ENCODE results near the gene SLC25A25.
"Not testable (repeated sequence)": the region's sequence is repeated elsewhere in the genome, so short reads cannot be mapped to it uniquely, and the experiment has no call there.

The SLC25A25 gene

DNA sequence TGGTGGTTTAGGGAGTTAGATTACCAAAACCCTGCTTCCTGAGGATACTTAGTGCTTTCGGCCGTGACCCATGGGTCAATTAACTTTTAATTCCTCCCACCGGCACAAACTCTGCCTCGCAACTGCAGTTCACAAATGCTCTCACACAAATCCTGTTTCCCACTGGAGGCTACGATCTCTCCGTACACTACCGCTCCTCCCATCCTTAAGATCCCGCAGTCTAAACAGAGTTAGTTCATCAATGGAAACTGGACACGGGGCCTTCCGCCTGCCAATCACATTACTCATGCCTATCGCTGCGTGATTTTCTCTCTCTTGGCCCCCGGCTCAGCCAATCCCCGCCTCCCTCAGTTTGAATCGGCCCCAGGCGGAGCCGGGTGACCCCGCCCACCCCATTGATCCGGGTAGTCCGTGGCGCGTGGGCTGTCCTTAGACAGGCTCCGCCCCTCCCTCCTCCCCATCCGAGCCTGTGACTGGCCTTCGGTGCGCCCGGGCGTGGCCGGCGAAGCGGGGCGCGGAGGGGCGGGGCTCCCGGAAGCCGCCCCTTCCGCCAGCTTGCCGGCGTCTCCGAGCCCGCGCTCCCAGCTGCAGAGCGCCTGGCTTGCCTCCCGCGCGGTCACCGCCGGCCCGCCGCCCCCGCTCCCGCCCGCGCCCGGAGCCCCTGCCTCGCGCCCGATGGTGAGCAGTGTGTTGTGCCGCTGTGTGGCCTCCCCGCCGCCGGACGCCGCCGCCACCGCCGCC is at the start of gene SLC25A25:
Gene SLC25A25, plus strand, starts transcription at position 588 of the 741 bp plus-strand sequence. Its CDS starts 88 bp downstream, at position 676.
- peak; percentile 100 for DNase-seq

DNA sequence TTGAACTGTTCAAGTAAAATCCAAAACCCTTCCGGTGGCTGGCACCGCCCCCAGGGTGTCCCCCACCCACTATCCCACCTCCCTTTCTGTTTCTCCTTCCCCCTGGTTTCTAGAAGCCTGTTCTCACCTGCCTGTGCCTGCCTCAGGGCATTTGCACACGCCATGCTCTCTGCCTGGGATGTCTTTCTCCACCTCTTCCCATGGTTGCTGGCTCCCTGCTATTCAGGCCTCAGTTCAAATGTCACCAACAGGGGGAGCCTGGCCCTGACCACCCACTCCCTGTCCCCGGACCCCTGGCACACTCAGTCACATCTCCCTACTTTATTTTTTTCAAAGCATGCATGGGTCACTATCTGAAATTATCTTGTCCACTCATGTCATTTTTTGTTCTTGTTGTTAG is 47.3 kb upstream of the SLC25A25 start:
- no peak for DNase-seq

DNA sequence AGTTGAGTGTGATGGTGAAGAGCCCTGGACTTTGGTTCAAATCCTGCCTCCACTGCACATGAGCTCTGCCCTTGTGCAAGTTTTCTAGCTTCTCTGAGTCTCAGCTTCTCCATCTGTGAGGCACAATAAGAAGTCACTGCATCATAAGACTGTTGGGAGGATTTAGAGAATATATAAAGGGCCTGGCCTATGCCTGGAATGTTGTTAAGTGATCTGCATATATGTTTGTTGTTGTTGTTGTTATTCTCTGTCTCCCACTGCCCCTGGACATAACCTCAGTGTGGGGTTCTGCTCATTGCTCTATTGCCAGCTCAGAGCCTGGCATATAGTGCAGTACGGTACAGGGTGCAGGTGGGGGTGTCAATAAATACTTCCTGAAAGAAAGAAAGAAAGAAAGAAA is 46.9 kb upstream of the SLC25A25 start:
- no peak for DNase-seq

DNA sequence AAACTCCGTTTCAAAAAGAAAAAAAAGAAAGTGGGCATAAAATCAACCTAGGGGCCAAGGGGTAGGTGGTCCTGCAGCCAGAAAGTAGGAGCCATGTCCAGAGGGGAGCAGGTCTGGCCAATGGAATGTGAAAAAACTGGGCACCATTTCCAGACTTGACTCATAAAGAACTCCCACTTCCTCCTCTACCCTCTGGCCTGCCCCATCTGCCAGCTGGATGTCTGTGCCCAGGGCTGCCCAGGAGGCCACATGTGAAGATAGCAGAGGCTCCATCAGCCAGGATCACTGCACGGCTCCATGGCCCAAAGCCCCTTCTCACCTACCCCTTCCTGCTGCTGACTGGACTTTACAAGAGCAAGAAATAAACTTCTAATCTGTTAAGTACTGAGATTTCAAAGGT is 45.1 kb upstream of the SLC25A25 start:
- no peak for DNase-seq

DNA sequence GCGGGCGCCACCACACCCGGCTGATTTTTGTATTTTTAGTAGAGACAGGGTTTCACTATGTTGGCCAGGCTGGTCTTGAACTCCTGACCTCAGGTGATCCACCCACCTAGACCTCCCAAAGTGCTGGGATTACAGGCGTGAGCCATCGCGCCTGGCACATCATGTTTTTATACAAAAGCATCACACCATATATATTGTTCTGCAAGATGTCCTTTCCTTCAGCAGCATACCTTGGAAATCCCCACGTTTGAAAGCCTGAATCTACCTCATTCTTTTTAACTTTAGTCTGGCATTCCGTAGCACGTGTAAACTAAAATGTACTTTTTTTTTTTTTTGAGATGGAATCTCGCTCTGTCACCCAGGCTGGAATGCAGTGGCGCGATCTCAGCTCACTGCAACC is 44.4 kb upstream of the SLC25A25 start:
- DNase-seq, result not testable (repeated sequence)

DNA sequence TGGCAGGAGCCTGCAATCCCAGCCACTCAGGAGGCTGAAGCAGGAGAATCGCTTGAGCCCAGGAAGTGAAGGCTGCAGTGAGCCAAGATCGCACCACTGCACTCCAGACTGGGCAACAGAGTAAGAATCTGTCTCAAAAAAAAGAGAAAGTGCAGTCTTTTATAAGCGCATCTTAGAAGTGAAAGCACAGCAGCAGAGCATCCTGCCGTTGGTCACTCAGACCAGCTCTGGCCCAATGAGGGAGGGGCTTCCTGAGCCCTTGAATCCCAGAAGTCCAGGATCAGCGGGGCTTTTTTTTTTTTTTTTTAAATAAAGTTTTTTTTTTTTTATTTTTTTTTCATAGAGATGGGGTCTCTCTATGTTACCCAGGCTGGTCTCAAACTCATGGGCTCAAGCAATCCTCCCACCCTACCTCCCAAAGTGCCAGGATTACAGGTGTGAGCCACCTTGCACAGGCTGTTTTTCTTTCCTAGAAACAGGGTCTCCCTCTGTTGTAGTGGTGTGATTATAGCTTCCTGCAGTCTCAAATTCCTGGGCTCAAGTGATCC is 43.2 kb upstream of the SLC25A25 start:
- no peak for DNase-seq

DNA sequence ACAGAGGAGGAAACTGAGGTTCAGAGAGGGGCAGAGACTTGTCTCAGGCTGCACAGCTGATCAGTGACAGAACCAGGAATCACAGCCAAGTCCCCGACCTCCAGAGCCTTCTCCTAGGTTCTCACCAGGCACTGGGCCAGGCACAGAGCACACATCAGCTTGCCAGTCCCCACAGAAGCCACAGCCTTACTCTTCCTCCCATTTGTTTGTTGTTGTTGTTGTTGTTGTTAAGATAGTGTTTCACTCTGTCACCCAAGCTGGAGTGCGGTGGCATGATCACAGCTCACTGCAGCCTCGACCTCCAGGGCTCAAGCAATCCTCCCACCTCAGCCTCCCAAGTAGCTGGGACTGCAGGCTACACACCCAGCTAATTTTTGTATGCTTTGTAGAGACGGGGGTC is 42.3 kb upstream of the SLC25A25 start:
- DNase-seq, result no peak

DNA sequence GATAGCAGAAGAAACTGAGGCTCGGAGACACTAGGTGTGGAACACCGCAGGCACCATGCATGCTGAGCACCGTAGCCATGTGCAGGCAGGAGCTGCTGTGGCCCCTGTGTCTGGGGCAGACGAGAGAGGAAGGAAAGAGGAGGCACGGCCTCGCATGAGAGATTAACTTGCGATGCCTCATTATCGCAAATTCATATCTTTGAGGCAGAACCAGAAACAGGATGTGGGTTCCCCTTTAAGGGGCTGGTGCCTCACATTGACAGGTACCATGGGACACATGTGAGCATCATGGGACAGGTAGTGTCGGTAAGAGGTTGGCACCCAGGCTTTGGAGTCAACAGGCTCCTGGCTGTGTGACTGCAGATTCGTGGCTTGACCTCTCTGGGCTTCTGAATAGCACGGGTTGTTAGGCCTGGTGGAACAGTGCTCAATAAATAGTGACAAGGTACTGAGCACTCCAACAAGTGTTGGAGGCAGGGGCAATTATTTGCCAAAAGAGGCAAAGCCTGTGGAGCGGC is 41.7 kb upstream of the SLC25A25 start:
- peak; percentile 74 for DNase-seq

DNA sequence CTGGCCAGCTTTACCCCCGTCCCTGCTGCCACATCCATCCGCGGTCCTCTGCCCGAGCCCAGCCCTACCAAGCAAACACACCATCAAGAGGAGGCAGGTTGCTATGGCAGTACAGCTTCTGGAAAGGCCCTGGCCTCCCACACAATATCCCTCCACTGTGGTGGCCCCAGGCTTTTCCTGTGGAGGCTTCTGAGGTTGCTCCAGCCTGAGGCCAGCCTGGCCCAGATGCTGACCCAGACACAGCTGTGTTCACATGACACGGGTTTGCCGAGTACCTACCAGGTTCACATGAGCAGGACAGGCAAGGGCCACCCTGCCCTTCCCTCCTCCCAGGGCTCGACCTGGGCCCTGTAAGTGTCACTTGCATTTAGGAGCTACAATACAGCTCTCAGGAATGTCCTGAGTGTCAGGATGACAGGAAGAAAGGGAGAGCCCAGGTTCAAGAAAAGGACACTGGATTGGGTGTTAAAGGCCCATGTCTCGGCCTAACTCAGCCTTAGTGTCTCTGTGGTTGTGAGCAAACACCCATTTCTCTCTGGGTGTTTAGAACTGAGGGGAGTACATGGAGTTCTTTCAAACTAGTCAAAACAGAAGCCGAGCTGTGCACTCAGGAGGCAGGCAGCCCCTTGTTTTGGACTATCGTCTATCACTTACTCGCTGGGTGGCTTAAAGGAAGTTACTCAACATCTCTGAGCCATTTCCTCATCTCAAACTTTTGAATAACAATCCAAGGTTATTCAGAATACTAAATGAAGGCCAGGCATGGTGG is 41.1 kb upstream of the SLC25A25 start:
- DNase-seq, result peak; percentile 65

DNA sequence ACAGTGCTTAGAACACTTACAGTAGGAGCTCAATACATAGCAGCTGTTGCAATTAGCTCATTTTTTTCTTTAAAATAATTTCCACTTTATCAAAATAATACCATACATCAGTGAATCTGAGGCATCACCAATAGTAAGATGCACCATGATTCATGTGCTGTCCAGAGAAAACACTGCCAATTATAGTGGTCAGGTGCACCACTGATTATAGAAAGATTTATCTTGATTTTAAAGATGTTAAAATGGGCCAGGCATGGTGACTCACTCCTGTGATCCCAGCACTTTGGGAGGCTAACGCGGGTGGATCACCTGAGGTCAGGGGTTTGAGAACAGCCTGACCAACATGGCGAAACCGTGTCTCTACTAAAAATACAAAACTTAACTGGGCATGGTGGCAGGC is 40.3 kb upstream of the SLC25A25 start:
- DNase-seq, result no peak

DNA sequence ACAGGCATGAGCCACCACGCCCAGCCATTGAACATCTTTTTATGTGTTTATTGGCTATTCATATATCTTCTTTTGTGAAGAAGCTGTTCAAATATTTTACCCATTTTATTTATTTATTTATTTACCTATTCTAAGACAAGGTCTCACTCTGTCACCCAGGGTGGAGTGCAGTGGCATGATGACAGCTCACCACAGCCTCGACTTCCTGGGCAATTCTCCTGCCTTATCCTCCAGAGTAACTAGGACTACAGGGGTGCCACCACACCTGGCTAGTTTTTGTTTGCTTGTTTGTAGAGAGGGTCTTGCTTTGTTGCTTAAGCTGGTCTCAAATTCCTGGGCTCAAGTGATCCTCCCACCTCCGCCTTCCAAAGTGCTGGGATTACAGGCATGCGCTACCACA is 34.4 kb upstream of the SLC25A25 start:
- DNase-seq, result peak; percentile 17

DNA sequence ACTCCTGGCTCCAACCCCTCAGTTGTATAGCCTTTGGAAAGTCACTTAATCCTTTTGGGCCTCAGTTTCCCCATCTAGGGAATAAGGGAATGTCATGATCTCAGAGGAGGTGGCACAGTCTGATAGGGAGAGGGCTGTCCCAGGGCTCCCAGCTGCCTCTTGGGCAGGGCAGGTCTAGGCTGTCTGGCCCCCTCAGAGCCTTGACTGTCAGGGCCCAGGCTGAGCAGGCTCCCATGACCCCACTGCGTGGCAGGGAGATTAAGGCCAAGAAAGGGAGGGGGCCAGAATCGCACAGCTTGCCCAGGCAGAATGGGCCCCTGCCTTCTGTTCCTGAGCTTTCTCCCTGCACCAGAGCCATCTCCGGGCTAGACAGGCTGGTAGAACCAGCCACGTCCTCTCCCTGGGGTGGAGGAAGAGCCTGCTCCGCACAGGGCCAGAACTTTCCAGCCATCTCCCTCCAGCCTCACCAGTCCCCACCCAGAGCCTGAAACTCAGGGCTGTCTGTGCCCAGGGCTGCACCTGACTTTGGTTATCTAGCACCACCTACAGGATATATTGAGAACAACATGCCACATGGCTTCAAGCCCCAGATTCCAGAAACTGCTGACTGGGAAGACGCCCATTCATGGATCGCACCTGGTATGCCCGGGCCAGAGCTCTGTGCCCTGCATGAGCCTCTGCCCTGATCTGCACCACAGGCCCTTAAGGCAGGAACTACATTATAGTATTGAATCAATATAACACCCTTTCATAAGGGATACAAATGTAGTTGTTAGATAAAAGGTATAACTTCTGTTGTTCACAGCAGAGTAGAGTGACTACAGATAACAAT is 33.0 kb upstream of the SLC25A25 start:
- peak; percentile 76 for DNase-seq

DNA sequence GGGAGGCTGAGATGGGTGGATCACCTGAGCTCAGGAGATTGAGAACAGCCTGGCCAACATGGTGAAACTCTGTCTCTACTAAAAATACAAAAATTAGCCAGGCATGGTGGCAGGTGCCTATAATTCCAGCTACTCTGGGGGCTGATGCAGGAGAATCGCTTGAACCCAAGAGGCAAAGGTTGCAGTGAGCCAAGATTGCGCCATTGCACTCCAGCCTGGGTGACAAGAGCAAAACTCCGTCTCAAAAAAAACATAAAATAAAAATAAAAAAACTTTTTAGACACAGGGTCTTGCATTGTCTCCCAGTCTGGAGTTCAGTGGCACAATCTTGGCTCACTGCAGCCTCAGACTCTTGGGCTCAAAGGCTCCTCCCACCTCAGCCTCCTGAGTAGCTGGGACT is 31.5 kb upstream of the SLC25A25 start:
- DNase-seq, result not testable (repeated sequence)

DNA sequence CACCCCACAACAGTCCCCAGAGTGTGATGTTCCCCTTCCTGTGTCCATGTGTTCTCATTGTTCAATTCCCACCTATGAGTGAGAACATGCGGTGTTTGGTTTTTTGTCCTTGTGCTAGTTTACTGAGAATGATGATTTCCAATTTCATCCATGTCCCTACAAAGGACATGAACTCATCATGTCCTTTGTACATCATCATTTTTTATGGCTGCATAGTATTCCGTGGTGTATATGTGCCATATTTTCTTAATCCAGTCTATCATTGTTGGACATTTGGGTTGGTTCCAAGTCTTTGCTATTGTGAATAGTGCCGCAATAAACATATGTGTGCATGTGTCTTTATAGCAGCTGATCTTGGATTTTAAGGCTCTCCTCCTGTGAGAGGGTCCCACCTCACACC is 27.2 kb upstream of the SLC25A25 start:
- not testable (repeated sequence) for DNase-seq

DNA sequence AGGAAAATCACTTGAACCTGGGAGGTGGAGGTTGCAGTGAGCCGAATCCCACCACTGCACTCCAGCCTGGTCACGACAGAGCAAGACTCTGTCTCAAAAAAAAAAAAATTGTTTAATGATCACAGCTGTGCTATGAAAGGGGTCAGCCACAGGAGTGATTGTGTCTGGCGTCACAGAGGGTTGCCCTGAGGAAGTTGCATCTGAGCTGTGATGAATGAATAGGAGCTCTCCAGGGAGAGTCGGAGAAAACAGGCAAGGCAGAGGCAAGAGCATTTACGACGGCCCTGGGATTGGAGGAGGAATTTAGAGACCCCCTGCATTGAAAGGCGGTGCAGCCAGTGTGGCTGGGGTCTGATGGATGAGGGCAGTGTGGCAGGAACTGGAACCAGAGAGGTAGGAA is 26.0 kb upstream of the SLC25A25 start:
- DNase-seq, result no peak

DNA sequence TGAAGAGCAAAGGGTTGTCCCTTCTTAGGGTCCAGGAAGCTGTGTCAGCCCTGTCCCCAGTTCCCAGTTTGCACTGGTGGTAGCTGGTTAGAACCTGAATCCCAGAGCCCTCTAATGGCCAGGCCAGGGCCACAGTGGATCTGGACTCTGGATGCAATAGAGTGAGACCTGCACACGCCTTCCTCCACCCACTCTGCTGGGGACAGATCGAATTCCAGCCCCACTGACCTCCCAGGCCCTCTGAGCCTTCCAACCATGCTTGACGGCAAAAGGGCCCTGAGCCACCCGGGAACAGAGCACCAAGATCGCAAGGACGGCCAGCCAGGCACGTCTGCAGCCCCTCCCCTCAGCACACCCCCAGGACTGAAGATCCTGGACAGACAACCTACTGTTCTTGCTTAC is 24.6 kb upstream of the SLC25A25 start:
- no peak for DNase-seq

DNA sequence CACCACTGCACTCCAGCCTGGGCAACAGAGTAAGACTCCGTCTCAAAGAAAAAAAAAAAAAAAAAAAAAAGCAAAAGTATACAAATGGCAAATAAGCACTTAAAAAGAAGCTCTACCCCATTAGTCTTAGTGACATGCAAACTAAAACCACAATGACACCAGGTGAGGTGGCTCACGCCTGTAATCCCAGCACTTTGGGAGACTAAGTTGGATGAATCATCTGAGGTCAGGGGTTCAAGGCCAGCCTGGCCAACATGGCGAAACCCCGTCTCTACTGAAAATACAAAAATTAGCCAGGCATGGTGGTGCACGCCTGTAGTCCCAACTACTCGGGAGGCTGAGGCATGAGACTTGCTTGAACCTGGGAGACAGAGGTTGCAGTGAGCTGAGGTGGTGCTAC is 22.6 kb upstream of the SLC25A25 start:
- not testable (repeated sequence) for DNase-seq

DNA sequence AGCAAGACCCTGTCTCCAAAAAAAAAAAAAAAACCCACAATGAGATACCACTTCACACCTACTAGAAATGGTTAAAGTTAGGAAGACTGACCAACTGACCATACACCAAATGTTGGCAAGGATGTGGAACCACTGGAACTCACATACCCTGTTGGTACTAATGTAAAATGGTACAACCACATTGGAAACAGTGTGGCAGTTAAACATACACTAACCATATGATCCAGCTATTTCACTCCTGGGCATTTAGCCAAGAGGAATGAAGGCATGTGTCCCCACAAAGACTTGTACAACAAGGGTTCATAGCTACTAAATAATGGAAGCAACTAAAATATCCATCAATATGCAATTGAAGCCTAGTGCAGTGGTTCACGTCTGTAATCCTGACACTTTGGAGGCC is 22.2 kb upstream of the SLC25A25 start:
- DNase-seq, result no peak

DNA sequence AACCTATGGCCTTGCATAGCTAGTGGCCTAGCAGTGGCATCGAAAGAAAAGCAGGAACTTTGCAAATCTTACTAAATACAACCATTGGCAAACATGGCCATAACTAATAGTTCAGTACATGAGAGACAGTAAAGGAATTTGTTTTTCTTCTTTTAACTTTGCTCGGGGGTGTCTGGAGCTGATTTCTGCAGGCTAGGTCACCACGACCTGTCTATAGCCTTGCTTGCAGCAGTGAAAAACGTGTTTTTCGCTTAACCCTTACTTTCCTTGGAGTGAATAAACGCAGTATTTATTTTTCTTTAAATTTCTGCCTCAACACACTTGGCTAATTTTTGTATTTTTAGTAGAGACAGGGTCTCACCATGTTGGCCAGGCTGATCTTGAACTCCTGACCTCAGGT is 20.8 kb upstream of the SLC25A25 start:
- no peak for DNase-seq

DNA sequence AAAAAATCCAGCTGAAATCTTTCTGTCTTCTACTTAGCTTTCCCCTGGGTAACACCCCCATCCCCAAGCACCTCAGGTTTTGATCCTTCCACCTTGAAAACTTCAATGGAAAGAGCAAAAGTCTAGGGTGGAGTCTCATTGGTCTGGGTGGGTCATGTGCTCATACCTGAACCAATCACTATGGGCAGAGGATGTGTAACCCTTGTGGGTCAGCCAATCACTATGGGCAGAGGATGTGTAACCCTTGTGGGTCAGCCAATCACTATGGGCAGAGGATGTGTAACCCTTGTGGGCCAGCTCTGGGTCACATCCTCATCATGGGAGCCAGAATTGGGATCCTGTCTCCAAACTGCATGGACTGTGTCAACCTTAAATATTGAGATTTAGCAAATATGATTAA is 19.4 kb upstream of the SLC25A25 start:
- DNase-seq, result no peak

DNA sequence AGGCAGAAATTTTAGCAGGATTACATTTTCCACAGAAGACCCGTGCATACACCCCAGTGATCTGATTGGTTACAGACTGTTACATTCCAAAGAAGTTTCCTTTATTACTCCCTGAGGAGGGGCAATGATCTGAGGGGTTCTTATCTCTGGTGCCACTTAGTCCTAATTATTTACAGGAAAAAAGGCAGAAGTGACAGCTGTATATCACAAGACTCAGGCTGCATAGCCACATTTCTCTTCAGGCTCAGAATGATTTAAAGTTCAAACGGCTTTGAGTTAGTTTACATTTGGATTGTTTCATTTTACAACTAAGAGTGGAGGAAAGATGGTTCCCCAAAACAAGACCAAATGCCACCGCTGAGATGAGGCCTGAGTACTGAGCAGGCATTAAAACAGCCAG is 18.2 kb upstream of the SLC25A25 start:
- no peak for DNase-seq

DNA sequence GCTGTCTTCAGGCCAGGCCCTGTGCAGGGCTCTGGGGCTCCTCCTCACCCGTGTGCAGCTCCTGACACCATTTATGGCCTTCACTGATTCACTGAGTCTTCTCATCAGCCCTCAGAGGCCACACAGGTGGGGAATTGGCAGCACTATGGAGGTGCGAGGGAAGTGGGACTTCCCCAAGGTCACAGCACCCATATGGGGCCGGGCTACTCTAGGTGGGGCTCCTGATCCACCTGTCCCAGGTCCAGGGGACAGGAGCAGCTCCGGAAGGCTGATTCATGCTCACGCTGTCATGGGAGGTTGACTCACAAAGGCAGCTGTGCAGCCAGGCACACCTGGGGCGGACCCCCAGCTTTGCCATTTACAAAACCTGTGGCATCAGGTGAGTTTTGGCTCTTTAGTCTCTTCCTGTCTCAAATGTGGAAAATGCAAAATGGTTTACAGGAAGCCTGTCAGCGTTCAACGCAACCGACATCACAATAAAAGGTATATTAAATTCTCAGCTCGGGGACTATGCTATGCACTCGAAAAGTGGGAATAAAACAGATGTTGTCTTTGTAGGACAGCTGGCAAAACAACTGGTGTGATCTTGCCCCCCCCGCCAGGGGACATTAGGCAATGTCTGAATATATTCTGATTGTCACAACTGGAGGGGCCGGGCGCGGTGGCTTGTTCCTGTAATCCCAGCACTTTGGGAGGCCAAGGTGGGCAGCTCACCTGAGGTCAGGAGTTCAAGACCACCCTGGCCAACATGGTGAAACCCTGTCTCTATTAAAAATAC is 15.9 kb upstream of the SLC25A25 start:
- no peak for DNase-seq

Measured in stimulated activated CD4-positive, alpha-beta T cell treated with anti-CD3 and anti-CD28 coated beads, Interleukin-15, amount 100 ng/mL, for 24 hours (primary cell).